ENCODE measurements around the gene TENM3.

The TENM3 gene

DNA sequence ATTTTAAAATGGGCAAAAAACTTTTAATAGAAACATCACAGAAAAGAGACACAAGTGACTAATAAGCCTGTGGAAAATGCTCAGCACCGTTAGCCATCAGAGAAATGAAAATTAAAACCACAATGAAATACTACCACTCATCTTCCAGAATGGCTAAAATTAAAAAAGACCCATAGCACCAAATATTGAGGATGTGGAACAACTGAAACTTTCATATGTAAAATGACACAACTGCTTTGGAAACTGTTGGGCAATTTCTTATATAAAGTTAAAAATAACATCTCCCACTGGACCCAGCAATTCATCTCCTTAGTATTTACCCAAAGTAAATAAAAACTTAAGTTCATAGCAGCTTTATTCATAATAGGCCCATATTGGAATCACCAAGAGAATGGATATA lies 94.2 kb downstream of the TENM3 start:
- TF ChIP-seq, protein P1, sequence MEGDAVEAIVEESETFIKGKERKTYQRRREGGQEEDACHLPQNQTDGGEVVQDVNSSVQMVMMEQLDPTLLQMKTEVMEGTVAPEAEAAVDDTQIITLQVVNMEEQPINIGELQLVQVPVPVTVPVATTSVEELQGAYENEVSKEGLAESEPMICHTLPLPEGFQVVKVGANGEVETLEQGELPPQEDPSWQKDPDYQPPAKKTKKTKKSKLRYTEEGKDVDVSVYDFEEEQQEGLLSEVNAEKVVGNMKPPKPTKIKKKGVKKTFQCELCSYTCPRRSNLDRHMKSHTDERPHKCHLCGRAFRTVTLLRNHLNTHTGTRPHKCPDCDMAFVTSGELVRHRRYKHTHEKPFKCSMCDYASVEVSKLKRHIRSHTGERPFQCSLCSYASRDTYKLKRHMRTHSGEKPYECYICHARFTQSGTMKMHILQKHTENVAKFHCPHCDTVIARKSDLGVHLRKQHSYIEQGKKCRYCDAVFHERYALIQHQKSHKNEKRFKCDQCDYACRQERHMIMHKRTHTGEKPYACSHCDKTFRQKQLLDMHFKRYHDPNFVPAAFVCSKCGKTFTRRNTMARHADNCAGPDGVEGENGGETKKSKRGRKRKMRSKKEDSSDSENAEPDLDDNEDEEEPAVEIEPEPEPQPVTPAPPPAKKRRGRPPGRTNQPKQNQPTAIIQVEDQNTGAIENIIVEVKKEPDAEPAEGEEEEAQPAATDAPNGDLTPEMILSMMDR (conservative IDR thresholded peaks at IDR 0.05) = no peak
- no peak for TF ChIP-seq ZFX (IDR thresholded peaks at IDR 0.05)
- H3K27ac ChIP-seq = no peak overlapping the region

DNA sequence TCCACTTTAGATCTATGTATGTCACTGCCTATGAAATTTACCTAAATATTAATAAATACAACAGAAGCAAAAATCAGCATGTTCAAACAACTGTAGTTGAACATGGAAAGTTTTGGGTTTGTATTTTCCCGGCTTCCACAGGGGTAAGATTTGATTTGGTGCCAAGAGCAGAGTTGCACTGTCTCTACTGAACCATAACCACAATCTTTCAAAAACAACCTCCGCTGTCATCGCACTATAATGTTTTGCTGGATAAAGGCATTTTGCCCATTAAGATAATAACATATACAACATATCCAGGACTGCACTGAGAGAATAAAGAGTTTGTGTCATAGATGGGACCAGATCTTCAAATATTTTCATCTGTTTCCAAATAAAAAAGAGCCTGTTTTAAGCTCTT lies 94.9 kb downstream of the TENM3 start:
- TF ChIP-seq ZFX (IDR thresholded peaks at IDR 0.05) = no peak
- TF ChIP-seq, protein P1 (conservative IDR thresholded peaks at IDR 0.05) = no peak
- no peak overlapping the region for H3K27ac ChIP-seq

DNA sequence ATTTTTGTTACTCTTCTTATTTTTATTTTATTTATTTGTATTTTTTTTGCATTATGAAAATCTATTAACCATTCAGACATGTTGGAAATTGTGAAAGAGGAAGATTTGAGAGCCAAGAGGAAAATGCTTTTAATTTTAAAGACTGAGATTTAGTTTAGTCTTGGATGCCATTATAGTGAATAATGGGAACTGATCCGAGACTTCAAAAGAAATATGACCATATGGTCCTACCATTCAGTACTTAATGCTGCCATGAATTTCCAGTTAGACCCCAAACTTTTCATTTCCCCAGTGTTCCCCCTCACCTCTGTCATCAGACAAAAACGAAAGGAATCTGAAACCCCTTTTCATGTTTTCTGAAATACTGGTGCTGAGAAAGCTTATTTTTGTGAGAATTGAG lies 95.5 kb downstream of the TENM3 start:
- no peak overlapping the region for H3K27ac ChIP-seq
- TF ChIP-seq, protein P1 (conservative IDR thresholded peaks at IDR 0.05) = no peak
- no peak for TF ChIP-seq ZFX (IDR thresholded peaks at IDR 0.05)

DNA sequence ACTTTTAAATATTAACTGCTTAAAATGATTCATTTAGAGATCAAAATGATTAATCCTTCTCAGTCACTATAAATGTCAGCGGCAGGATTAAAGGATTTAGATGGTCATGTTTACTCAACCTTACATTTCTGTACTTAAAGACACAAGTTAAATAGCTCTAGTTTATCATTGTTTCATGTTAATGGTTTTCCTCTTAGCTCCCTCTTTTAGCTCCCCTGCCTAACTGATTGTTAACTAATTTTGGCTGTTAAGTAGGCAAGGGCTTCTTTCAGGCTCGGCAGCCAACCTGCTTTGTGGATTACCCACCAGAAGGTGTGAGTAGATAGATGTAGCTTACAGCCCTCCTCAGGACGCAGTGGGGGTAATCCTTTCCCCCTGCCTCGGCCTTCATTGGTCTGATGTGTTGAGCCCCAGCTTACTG lies 96.0 kb downstream of the TENM3 start:
- no peak overlapping the region for H3K27ac ChIP-seq
- TF ChIP-seq ZFX (IDR thresholded peaks at IDR 0.05) = no peak
- TF ChIP-seq, protein P1 (conservative IDR thresholded peaks at IDR 0.05) = no peak

DNA sequence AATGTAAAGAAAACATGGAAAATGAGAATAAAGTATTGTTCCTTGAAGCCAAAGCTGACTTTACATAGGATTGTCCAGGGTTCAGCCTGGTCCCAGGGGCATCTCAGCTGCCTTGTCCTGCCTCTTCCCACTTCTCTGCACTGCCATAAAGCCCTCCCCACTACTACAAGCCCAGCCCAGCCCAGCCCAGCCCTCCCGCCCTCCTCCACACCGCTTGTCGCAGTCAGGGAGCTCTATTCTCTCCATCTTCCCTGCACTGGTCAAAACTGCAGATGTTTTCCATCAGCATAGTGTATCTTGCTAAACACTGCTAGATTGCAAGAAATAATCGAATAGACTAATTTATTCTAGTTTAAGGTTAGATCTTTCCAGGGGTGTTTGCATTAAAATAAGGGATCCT lies 100.3 kb downstream of the TENM3 start:
- no peak overlapping the region for H3K27ac ChIP-seq
- no peak for TF ChIP-seq ZFX (IDR thresholded peaks at IDR 0.05)
- TF ChIP-seq, protein P1 (conservative IDR thresholded peaks at IDR 0.05) = no peak

DNA sequence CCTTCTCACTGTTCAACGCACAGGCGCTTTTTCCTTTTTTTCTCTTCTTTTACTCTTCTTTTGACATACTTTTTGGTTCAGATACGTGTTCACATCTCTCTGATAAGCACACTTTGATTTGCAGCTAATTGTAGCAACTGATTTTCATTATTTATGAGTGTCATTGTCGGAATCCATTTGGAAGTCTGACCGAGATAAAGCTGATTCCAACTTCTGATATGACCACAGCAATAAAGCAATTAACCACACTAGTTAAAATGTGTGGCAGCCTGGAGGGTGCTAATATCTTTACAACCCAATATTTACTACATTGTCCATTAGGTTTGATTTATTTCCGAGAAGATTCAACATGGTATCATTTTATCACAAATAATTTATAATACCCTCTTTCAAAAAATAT lies 101.8 kb downstream of the TENM3 start:
- H3K27ac ChIP-seq = no peak overlapping the region
- TF ChIP-seq, protein P1 (conservative IDR thresholded peaks at IDR 0.05) = no peak
- TF ChIP-seq ZFX (IDR thresholded peaks at IDR 0.05) = no peak

DNA sequence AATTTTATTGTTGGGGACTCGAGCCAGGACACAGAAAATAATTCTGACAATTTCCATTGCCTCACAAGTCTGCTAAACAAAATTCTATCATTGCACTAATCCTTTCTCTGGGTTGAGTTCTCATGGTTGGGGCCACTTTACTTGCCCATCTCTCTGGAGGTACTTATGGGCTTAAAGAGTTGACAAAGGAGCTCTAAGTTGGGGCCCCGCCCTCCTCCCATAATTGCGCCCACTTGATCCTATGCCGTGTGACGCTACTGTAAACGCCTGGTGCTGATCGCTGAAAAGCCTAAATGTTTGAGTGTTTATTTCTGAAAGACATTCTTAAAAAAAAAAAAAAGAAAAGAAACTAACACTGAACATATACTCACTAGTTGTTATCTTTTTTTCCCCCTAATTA lies 103.0 kb downstream of the TENM3 start:
- H3K27ac ChIP-seq = no peak overlapping the region
- TF ChIP-seq ZFX (IDR thresholded peaks at IDR 0.05) = no peak
- TF ChIP-seq, protein P1 (conservative IDR thresholded peaks at IDR 0.05) = no peak

Measured in C4-2B (cell line).